GM23338 (cell line): ENCODE measurements around the gene EVX1. TPM values are rescaled to one million over a fixed set of nuclear protein-coding genes. Genes with fewer than 3 reads are reported as not detected.

ENCODE experiments used
- CREB1 ChIP-seq: fragments of 250-450 bp; sonication (Bioruptor Pico); IDR thresholded peaks from 2 replicates; pipeline ENCODE4 v1.5.0; 2020; ENCODE audit warnings: low read depth, mild to moderate bottlenecking, moderate library complexity
- EZH2 ChIP-seq: fragments of 200-600 bp; sonication (generic); IDR thresholded peaks from one replicate; pipeline ENCODE4 v1.8.0; 2017; ENCODE audit warnings: antibody characterized with exemption, mild to moderate bottlenecking, low read depth; ENCODE audit not compliant: unreplicated experiment
- JUNB ChIP-seq: IDR thresholded peaks from one replicate; pipeline ENCODE4 v1.6.1; 2016; ENCODE audit warnings: antibody characterized with exemption; ENCODE audit not compliant: unreplicated experiment
- NANOG ChIP-seq: IDR thresholded peaks from 2 replicates; pipeline ENCODE4 v1.6.1; 2016; ENCODE audit warnings: antibody characterized with exemption, borderline replicate concordance
- POLR2AphosphoS5 ChIP-seq: IDR thresholded peaks from 2 replicates; pipeline ENCODE4 v1.6.1; 2016; ENCODE audit warnings: antibody characterized with exemption, low read depth
- STAT1 ChIP-seq: IDR thresholded peaks from one replicate; pipeline ENCODE4 v1.6.1; 2016; ENCODE audit warnings: antibody characterized with exemption; ENCODE audit not compliant: unreplicated experiment
- ZNF114 ChIP-seq: fragments of 250-450 bp; sonication (Bioruptor Pico); IDR thresholded peaks from 2 replicates; pipeline ENCODE4 v1.5.0; 2020; ENCODE audit warnings: mild to moderate bottlenecking, moderate library complexity
- ZNF331 ChIP-seq: fragments of 250-450 bp; sonication (Bioruptor Pico); IDR thresholded peaks from 2 replicates; pipeline ENCODE4 v1.5.0; 2020; ENCODE audit warnings: low read depth, mild to moderate bottlenecking, moderate library complexity
- polyA plus RNA-seq: library from polyadenylated mRNA; unstranded; fragments of >200 nt; fragmentation: Nextera tagmentation; extraction: Ambion mirVana; gene quantifications from 2 replicates; pipeline ENCODE4 v1.2.1, GENCODE V29; 2016
- total RNA-seq: library from RNA; depleted of rRNA; stranded (reverse); fragments of >200 nt; shearing (Covaris generic); gene quantifications from 2 replicates; pipeline ENCODE4 v1.2.3, GENCODE V29; 2014
- TF ChIP-seq, protein P1 (sequence below): IDR thresholded peaks from one replicate; pipeline ENCODE4 v1.6.1; 2018; ENCODE audit warnings: antibody characterized with exemption; ENCODE audit not compliant: unreplicated experiment
- TF ChIP-seq, protein P2 (sequence below): IDR thresholded peaks from 2 replicates; pipeline ENCODE4 v1.6.1; 2016; ENCODE audit warnings: antibody characterized with exemption
- TF ChIP-seq, protein P3 (sequence below), 2 experiments: fragments of 200-600 bp in 1 of 2; sonication (generic) in 1 of 2; conservative IDR thresholded peaks; 2 replicates each; pipeline versions ENCODE4 v1.5.1 to v1.6.1; 2016 to 2017; ENCODE audit warnings: antibody characterized with exemption in 2 of 2, low read depth in 2 of 2, mild to moderate bottlenecking in 2 of 2, moderate library complexity in 1 of 2

EVX1 gene
- total and polyA plus RNA-seq, 2 experiments from 2014 or later = not detected

DNA sequence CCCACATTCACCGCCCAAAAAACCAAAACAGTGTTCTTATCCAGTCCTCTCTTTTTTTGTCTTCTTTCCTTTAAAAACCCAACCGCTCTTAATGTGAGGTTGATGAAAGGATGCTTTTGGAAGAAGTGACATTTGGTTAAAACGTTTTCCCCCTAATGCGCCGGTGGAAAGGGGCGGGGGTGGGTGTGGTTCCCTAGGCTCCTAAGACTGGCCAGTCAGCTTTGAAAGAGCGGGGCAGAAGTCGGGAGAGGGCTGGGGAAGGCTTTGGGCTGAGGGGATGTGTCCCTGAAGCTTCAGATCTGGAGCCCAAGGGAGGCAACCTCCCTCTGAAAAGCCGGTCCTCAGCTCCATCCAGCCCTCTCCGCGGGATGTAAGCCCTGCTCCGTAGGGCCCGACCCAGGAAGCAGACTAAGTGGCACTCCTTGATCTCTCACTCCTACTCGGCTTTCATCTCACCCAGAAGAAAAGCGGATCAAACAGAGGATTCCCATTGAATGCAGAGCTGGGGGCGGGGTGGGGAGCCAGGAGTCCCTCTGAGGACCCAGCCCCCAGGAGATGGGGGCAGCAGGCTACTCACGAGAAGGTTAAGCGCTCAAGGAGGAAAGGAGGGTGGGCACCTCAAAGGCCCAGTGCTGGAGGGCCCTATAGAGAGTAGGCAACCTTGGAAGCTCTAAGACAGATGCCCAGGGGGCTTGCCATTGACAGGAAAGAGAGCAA, 2.4 kb upstream of the EVX1 start (continued):
- TF ChIP-seq, protein P1, sequence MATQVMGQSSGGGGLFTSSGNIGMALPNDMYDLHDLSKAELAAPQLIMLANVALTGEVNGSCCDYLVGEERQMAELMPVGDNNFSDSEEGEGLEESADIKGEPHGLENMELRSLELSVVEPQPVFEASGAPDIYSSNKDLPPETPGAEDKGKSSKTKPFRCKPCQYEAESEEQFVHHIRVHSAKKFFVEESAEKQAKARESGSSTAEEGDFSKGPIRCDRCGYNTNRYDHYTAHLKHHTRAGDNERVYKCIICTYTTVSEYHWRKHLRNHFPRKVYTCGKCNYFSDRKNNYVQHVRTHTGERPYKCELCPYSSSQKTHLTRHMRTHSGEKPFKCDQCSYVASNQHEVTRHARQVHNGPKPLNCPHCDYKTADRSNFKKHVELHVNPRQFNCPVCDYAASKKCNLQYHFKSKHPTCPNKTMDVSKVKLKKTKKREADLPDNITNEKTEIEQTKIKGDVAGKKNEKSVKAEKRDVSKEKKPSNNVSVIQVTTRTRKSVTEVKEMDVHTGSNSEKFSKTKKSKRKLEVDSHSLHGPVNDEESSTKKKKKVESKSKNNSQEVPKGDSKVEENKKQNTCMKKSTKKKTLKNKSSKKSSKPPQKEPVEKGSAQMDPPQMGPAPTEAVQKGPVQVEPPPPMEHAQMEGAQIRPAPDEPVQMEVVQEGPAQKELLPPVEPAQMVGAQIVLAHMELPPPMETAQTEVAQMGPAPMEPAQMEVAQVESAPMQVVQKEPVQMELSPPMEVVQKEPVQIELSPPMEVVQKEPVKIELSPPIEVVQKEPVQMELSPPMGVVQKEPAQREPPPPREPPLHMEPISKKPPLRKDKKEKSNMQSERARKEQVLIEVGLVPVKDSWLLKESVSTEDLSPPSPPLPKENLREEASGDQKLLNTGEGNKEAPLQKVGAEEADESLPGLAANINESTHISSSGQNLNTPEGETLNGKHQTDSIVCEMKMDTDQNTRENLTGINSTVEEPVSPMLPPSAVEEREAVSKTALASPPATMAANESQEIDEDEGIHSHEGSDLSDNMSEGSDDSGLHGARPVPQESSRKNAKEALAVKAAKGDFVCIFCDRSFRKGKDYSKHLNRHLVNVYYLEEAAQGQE = no peak
- TF ChIP-seq ZNF114 (CRISPR knock-in tag) = no peak
- TF ChIP-seq ZNF331 (CRISPR knock-in tag) = no peak
- TF ChIP-seq EZH2 = peak; percentile 94
- TF ChIP-seq, protein P2, sequence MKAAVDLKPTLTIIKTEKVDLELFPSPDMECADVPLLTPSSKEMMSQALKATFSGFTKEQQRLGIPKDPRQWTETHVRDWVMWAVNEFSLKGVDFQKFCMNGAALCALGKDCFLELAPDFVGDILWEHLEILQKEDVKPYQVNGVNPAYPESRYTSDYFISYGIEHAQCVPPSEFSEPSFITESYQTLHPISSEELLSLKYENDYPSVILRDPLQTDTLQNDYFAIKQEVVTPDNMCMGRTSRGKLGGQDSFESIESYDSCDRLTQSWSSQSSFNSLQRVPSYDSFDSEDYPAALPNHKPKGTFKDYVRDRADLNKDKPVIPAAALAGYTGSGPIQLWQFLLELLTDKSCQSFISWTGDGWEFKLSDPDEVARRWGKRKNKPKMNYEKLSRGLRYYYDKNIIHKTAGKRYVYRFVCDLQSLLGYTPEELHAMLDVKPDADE = no peak
- TF ChIP-seq POLR2AphosphoS5 = no peak
- TF ChIP-seq STAT1 = no peak
- TF ChIP-seq NANOG = no peak
- no peak for TF ChIP-seq JUNB
- TF ChIP-seq CREB1 (CRISPR knock-in tag) = no peak
- TF ChIP-seq, protein P3, sequence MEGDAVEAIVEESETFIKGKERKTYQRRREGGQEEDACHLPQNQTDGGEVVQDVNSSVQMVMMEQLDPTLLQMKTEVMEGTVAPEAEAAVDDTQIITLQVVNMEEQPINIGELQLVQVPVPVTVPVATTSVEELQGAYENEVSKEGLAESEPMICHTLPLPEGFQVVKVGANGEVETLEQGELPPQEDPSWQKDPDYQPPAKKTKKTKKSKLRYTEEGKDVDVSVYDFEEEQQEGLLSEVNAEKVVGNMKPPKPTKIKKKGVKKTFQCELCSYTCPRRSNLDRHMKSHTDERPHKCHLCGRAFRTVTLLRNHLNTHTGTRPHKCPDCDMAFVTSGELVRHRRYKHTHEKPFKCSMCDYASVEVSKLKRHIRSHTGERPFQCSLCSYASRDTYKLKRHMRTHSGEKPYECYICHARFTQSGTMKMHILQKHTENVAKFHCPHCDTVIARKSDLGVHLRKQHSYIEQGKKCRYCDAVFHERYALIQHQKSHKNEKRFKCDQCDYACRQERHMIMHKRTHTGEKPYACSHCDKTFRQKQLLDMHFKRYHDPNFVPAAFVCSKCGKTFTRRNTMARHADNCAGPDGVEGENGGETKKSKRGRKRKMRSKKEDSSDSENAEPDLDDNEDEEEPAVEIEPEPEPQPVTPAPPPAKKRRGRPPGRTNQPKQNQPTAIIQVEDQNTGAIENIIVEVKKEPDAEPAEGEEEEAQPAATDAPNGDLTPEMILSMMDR (conservative IDR thresholded peaks at IDR 0.05; ENCODE audit: low read depth in 2 of 2) = no peak
